HG03095 (cell line): ENCODE results near the gene TCF7L1.

Experiments
- ATAC-seq: cut with Tn5 transposase; IDR thresholded peaks from one replicate; pipeline ENCODE4 v1.9.1; 2021; ENCODE audit warnings: moderate library complexity; ENCODE audit not compliant: unreplicated experiment

The TCF7L1 gene

DNA sequence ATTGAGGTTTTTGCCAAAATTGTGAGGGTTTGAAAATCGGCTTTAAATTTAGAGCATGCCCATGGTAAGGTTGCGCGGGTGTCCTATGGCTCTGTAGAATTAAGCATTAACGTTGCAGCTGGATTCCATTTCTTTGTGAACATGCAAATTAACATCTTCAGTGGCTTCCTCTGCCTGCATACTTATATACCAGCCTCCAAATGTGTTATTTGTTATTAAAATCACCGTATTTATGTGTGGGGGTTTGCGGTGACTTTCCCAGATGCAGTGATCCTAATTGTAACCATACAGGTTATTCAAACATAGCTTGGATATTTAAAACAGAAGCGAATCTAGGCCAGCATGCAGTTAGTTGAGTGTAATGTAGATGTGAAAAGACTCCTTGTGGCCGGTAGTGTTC lies 114.4 kb downstream of the TCF7L1 start:
- no peak for ATAC-seq

GRCh38 chr2:85248773-85249509 lies 115.7 kb downstream of the TCF7L1 start:
- ATAC-seq: no peak

DNA sequence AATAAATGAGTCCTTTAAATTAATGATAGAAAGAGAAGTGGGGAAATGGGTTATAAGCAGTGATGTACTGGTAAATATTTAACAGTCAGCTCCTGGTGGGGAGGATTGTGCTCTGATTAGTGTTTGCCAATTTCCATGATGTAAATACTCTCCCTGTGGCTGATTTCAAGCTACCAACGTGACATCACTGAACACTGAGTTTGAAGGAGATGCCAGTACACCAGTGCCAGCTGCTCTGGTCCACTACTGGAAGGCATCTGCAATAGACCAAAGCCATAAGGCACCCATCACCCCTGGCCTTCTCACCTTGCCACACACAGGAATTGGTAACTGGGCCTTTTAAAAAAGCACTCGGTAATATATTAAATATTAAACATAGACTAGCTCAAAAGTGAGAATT lies 116.9 kb downstream of the TCF7L1 start:
- no peak for ATAC-seq

DNA sequence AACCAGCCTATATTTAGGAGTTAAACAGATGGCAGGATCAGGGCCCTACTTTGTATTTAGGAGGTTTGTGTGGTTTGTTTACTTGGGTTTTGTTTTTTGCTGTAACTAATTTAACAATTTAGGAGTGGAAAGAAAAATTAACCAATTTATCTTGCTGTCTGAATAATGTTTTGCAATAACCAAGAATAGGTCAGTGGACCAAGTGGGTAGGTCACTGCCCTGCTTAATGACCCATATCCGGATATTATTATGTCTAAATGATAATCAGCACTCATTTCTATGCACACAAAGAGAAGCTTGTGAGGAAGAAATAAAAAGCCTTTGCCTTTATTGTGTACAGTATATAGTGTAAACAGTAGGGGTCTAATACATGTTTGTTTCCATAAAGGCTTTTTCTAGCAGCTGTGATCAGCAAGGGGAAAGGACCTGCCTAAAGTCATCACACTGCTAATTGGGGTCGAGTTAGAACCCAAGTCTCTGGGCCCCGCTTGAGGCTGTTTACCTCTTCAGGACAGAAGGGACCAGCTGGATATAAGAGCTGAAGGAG lies 118.0 kb downstream of the TCF7L1 start:
- no peak for ATAC-seq

DNA sequence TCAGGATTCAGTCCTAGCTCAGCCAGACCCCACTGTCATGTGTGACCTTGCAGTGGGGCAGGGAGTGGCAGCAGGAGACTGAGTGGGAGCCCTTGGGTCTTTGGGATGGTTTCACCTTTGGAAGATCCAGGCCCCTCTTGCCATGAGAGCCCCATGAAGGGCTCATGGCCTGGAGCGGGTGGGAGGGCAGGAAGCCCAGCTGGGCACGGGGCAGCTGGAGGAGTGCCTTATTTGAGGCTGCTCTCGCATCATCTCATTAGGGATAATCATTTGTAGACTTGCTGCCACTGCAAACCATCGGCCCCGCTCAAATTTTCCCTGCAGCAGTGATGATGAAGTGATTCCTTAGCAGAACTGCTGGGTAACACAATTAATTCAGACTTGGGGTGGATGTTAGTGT lies 120.7 kb downstream of the TCF7L1 start:
- ATAC-seq: no peak

- no peak for ATAC-seq
Measured at GRCh38 chr2:85254540-85255300, 121.5 kb downstream of the TCF7L1 start.

DNA sequence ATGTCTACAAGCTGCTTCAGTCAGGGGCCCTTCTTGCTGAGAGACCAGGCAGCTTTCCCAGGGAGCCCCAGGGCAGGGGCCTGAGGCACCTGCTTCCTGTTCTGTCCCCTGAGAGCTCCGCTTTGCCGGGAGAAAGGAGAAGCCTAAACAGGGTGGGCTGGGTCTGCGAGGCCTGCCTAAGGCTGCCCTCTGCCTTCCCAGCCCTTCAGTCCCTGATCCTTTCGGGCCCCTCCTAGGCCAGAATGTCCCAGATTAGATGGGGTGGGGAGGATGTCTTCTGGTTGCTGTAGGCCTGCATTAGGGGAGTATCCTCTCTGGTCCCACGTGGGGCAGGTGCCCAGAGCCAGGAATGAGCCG lies 122.2 kb downstream of the TCF7L1 start:
- ATAC-seq: no peak

DNA sequence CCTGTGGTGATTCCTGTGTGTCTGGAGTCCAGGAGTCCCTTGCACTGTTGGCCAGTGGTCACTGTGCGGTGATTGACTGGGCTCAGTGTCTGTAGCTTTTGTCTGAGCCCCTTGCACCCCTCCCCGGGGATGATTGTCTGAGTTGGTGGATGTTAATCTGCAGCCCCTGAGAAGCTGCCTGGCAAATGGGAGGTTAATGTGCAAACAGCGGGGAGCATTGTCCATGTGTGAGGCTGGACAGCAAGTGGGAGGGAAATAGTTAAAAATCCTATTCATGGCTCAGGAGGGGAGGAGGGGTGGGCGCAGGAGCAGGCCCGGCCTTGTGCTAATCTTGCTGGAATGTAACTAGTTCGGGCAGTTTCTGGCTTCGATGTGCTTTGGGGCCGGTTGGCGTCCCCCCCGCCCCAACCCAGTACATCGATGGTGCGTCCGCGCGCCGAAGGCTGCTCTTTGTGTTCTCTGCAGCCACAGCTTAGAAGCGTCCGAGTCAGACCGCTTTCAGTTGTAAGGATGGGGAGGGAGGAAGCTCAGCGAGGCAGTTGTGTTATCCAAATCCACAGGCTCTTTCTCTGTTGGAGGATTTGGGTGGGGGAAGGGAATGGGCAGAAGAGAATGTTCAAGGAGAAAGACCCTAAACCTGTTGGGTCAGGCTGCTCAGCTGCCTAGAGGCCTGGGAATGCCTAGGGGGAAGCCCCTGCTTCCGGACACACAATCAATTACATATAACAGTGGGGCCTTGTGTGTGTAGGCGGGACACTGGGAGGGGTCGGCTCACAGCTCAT lies 122.8 kb downstream of the TCF7L1 start:
- no peak for ATAC-seq

GRCh38 chr2:85257359-85257969 lies 124.3 kb downstream of the TCF7L1 start:
- ATAC-seq: no peak

DNA sequence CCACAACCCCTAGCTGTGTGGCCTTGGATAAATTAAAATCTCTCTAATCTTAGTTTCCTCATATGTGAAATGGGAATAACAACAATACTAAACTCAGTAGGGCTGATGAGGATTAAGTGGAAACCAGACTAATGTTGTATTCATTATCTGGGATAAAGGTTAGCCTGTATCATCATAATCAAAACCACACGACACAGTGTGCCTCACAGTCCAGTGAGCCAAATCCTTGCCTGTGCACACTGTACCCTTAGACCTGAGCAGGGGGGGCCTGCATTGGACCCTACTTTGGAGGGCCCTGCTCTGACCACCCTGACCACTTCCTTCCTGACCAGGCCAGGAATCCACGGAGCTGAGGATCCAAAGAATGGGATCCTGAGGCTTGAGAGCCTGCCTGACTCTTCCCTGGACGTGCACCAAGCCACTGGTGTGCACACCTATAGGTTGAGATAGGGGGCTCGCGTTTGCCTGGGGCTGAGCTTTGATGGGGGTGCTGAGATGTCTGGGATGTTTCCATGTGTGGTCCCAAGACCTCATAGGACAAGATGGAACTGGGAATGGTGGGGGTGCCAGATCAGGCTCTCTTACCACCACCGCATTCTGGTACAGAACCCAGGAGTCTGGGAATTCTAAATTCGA lies 124.9 kb downstream of the TCF7L1 start:
- ATAC-seq: no peak

- no peak for ATAC-seq
Measured at GRCh38 chr2:85259101-85259590, 126.0 kb downstream of the TCF7L1 start.

- ATAC-seq: no peak
Measured at GRCh38 chr2:85259879-85260278, 126.7 kb downstream of the TCF7L1 start.

- ATAC-seq: no peak
Measured at GRCh38 chr2:85263591-85263990, 130.4 kb downstream of the TCF7L1 start.

DNA sequence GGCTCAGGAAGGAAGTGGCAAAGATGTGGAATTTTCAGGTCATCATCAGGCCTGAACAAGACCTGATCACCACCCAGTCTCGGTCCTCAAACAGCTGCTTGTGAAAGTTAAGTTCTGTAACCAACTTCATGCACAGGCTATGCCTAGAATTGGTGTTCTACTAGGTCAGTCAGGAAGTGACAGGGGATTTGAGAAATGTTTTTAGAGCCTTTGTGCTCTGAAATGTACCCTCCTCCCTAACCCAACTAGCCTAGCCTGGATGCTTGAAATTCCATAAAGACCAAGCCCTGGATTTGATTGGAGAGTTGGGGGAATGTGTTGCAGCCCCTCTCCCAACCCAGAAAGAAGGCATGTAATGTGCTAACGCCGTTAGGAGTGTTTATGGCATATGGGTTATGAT lies 131.3 kb downstream of the TCF7L1 start:
- no peak for ATAC-seq

DNA sequence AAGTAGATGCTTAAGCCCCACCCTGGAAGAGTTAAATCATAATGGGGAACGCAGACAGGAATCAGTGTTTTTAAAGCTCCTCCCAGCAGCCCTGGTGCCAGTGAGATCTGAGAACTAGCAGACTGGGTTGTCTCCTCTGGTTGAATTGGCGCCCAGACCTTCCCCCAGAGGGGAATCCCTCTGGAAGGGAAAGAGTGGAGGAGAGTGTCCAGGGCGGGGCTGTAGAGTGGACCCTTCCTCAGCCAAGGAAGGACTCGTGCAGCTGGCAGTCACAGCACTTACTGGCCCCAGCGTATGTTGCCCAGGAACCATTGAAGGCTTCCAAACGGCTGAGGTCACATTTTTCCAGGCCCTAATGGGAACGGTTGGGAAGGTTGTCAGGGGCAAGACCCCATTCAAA lies 132.1 kb downstream of the TCF7L1 start:
- ATAC-seq: no peak

- no peak for ATAC-seq
Measured at GRCh38 chr2:85266146-85267041, 133.2 kb downstream of the TCF7L1 start.

DNA sequence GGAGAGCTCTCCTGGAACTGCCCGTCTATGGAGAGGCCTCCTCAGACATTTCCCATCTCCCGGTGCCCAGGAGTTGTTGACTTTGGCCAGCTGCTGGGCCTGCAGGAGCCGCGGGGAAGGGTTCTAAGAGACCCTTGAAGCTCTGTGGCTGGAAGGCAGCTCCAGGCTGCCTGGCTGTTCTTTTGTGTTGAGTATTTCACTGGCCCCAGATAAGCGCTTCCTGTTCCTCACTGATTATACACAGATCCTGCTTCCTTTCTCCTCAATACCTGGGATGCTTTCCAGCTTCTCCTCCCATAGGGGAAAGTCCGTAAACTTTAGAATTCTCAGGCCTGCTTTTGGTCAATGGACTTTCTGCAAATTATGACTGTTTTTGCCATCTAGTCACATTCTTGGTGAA lies 136.8 kb downstream of the TCF7L1 start:
- no peak for ATAC-seq

DNA sequence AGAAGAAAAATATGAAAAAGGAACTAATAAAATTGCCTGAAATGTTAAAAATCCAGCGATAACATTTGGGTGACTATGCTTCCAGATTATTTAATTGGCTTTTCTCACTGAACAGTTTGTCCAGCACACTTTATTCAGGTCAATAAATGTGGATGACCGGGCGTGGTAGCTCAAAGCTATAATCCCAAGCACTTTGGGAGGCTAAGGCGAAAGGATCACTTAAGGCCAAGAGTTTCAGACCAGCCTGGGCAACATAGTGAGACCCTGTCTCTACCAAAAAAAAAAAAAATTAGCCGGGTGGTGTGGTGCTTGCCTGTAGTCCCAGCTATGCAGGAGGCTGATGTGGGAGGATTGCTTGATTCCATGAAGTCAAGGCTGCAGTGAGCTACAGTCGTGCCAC lies 139.2 kb downstream of the TCF7L1 start:
- ATAC-seq: no peak
